ENCODE data around the gene RFC4. TPM values are rescaled to one million over a fixed set of nuclear protein-coding genes. Genes with fewer than 3 reads are reported as not detected.
A peak's percentile ranks its signal among the peaks of the same experiment; 100 is the strongest.

RFC4 gene
- total and polyA plus RNA-seq, 8 donors, result 3.2 to 121 (median 25.2) TPM; not detected in 1

- H3K4me3 ChIP-seq, result peak overlapping the region; percentile 65 to 98 (median 80)
- H3K9me3 ChIP-seq, result no peaks in the 10 kb centered on the region
- peak; percentile 88 to 96 for DNase-seq
- WGBS, 5 donors, result 0% methylated on average over 26 to 56 of the region's 56 CpGs
- peaks cover 43 to 48% (median 47%) of the 10 kb centered on the region in 4 donors for H3K36me3 ChIP-seq
- intact Hi-C loops (cut with DNase I; ENCODE audit: low total_unique reads), result loop anchor here (10.0 kb wide), 1 partner anchor 209 kb away; the partner anchor contains the start of gene DNAJB11
- peak; percentile 85 to 95 (median 92) for TF ChIP-seq POLR2AphosphoS5 (IDR thresholded peaks at IDR 0.05)
- TF ChIP-seq POLR2A (IDR thresholded peaks at IDR 0.05), result peak in 1 of 4 donors; percentile 20
- TF ChIP-seq EP300 (IDR thresholded peaks at IDR 0.05), result no peak
- H3K27me3 ChIP-seq, result no peaks in the 10 kb centered on the region
- H3K4me1 ChIP-seq, result peaks cover 40 to 53% (median 49%) of the 10 kb centered on the region in 4 donors
- peak overlapping the region; percentile 96 to 99 (median 98) for H3K27ac ChIP-seq
These were observed 22.4 kb downstream of the RFC4 start for GRCh38 chr3:186783731-186784515.

GRCh38 chr3:186783058-186783730 is 23.1 kb downstream of the RFC4 start, which contains the start of gene EIF4A2:
Gene EIF4A2, plus strand, starts transcription at chr3:186783577. Its CDS starts 34 bp downstream, at chr3:186783611.
- TF ChIP-seq POLR2A (IDR thresholded peaks at IDR 0.05), result peak in 2 of 4 donors; percentile 78 to 93
- peak; percentile 84 to 98 (median 98) for TF ChIP-seq POLR2AphosphoS5 (IDR thresholded peaks at IDR 0.05)
- no peak for TF ChIP-seq EP300 (IDR thresholded peaks at IDR 0.05)
- TF ChIP-seq CTCF (IDR thresholded peaks at IDR 0.05), result no peak
- peak; percentile 92 to 96 for DNase-seq
- 0 to 1% (median 0%) methylated on average over 49 to 60 of the region's 60 CpGs for WGBS, 5 donors
- H3K4me3 ChIP-seq, result peak within 1 kb of the TSS; percentile 65 to 98 (median 80)
- H3K27ac ChIP-seq, result peak within 1 kb of the TSS; percentile 96 to 99 (median 98)
- H3K4me1 ChIP-seq, result peaks cover 36 to 46% (median 43%) of the 10 kb centered on the region in 4 donors
- H3K36me3 ChIP-seq, result peaks cover 36 to 41% (median 40%) of the 10 kb centered on the region in 4 donors
- H3K27me3 ChIP-seq, result no peaks in the 10 kb centered on the region
- intact Hi-C loops (cut with DNase I; ENCODE audit: low total_unique reads), result loop anchor here (10.0 kb wide), 1 partner anchor 208 kb away; the partner anchor contains the start of gene DNAJB11
- H3K9me3 ChIP-seq, result no peaks in the 10 kb centered on the region

GRCh38 chr3:186782542-186783057 is 23.7 kb downstream of the RFC4 start:
- Histone ChIP-seq H3K9me3 (no peaks in the 10 kb centered on the region), H3K27me3 (no peaks in the 10 kb centered on the region), H3K36me3 (peaks cover 31 to 35% (median 34%) of the 10 kb centered on the region in 4 donors), H3K27ac (peak overlapping the region; percentile 96 to 99 (median 98)), H3K4me1 (peaks cover 30 to 40% (median 38%) of the 10 kb centered on the region in 4 donors), H3K4me3 (peak overlapping the region; percentile 65 to 98 (median 80))
- no peak for DNase-seq
- 2 to 7% (median 3%) methylated on average over 21 of the region's 21 CpGs for WGBS, 5 donors
- TF ChIP-seq POLR2AphosphoS5 (IDR thresholded peaks at IDR 0.05) (no peak), POLR2A (IDR thresholded peaks at IDR 0.05) (no peak), EP300 (IDR thresholded peaks at IDR 0.05) (no peak), CTCF (IDR thresholded peaks at IDR 0.05) (no peak)
- intact Hi-C loops (cut with DNase I; ENCODE audit: low total_unique reads), result loop anchor here (10.0 kb wide), 1 partner anchor 208 kb away; the partner anchor contains the start of gene DNAJB11

- peaks cover 0 to 7% (median 5%) of the 10 kb centered on the region in 4 donors for H3K4me1 ChIP-seq
- no peaks in the 10 kb centered on the region for H3K9me3 ChIP-seq
- H3K27me3 ChIP-seq, result no peaks in the 10 kb centered on the region
- H3K4me3 ChIP-seq, result no peak overlapping the region
- intact Hi-C loops (cut with DNase I; ENCODE audit: low total_unique reads), result no loop called here
- no peak for DNase-seq
- TF ChIP-seq CTCF (IDR thresholded peaks at IDR 0.05), result no peak
- TF ChIP-seq POLR2AphosphoS5 (IDR thresholded peaks at IDR 0.05), result no peak
- no peak for TF ChIP-seq POLR2A (IDR thresholded peaks at IDR 0.05)
- TF ChIP-seq EP300 (IDR thresholded peaks at IDR 0.05), result no peak
- no peak overlapping the region for H3K27ac ChIP-seq
- WGBS, 5 donors, result 91 to 97% (median 93%) methylated on average over 5 of the region's 5 CpGs
- H3K36me3 ChIP-seq, result peaks cover 0 to under 1% (median under 1%) of the 10 kb centered on the region in 4 donors
These were observed 27.1 kb downstream of the RFC4 start for GRCh38 chr3:186779204-186779603.

Data from stomach (tissue), 9 donors.